PFSK-1 (cell line): ENCODE measurements around the gene VPS9D1.

ENCODE experiments used
- FOXP2 ChIP-seq: optimal IDR thresholded peaks from 2 replicates; pipeline ENCODE3; 2011; ENCODE audit warnings: borderline replicate concordance, control low read depth, inconsistent platforms; ENCODE audit not compliant: insufficient read depth; ENCODE audit errors: extremely low read length, extremely low read depth
- POLR2AphosphoS5 ChIP-seq: IDR thresholded peaks from 2 replicates; pipeline ENCODE4 v1.6.1; 2012; ENCODE audit warnings: low read depth, mild to moderate bottlenecking, control low read depth, low read length, moderate library complexity
- TAF1 ChIP-seq: IDR thresholded peaks from 2 replicates; pipeline ENCODE4 v1.6.1; 2012; ENCODE audit warnings: low read length, control low read depth, borderline replicate concordance; ENCODE audit not compliant: insufficient read depth

GRCh38 chr16:89730610-89731234, 10.0 kb upstream of the VPS9D1 start:
- no peak; the same call in 1 of the 2 replicates for TF ChIP-seq POLR2AphosphoS5
- TF ChIP-seq FOXP2, result no peak
- no peak for TF ChIP-seq TAF1
